CD4-positive, alpha-beta T cell treated with Interleukin-17A for 4 hours (primary cell): ENCODE results near the gene APP.
"Not testable (repeated sequence)": the region's sequence is repeated elsewhere in the genome, so short reads cannot be mapped to it uniquely, and the experiment has no call there.

Source experiments
- DNase-seq: peaks from one replicate; pipeline ENCODE4 v3.0.0-alpha.2; 2020; ENCODE audit warnings: mixed read lengths

APP gene

DNA sequence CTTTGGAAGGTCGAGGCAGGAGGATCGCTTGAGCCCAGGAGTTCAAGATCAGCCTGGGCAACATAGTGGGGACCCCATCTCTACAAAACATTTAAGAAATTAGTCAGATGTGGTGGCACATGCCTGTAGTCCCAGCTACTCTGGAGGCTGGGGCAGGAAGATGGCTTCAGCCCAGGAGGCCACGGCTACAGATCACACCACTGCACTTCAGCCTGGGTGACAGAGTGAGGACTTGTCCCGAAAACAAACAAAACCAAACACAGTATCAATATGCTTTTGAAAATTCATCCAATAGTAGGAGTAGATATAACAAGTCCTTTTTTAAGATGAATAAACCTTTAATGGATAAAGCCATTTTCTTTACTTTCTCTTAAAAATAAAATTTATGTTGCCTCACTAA lies 8.5 kb downstream of the APP start:
- DNase-seq: no peak

DNA sequence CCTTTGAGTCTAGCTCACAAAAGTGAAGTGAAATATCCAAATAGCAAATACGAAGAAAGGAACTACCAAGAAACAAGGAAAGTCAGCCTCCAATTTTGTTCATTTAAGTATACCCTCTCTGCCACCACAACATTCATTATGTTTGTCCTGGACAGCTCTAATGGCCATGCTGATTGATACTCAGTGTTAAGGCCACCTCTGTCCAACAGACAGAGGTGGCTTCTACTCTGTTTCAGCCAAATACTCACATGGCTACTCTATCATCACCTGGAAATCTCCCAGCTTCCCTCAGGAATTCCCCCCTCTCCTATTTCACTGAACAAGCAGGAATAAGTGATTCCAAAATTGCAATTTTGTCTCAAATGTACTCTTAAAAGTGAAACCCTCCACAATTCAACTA lies 10.7 kb downstream of the APP start:
- DNase-seq: no peak

DNA sequence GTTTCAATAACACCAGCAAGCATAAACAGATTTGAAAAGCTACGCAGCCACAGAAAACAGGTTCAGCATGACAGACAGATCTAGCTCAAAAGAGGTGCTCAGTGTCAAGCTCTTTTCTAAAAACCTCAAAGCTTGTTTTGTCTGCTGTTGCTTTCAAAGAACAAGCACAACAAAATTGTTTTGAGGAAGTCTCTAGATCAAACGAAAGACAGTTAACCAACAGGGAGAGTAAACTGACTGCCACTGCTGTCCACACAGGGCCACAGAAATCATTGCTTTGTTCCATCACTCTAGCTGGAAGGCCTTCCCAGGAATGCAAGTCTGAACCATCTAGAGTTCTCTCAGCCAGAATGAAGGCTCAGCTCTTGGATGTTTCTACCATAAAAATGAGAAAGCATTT lies 12.8 kb downstream of the APP start:
- no peak for DNase-seq

DNA sequence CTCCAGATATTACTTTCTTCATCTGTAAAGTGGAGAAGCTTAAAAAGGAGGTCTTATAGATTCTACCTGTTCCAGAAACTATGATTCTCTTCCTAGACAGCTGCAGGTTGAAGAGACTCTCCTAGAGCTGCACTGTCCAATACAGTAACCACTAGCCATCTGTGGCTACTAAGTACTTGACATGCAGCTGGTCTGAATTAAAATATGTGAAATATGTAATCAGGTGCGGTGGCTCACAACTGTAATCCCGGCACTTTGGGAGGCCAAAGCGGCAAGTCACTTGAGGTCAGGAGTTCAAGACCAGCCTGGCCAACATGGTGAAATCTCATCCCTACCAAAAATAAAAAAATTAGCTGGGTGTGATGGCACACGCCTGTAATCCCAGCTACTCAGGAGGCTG lies 15.8 kb downstream of the APP start:
- DNase-seq: no peak

DNA sequence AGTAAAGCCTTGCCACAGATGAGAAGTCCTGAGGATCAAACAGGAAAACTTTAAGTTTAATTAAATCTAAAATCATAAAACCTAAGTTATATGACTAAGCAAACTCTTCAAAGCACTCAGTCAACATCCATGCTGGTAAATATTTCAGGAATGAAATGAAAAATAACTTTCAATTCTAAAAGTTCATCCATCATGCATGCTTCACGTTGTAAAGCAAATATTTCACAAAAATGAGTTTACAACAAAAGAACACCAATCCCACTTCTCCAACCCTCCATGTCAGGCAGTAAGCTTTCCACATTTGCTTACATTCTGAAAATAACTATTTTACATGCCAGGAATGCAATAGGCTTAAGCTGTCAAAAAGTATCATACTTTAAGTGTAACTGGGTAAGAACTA lies 16.8 kb downstream of the APP start:
- no peak for DNase-seq

DNA sequence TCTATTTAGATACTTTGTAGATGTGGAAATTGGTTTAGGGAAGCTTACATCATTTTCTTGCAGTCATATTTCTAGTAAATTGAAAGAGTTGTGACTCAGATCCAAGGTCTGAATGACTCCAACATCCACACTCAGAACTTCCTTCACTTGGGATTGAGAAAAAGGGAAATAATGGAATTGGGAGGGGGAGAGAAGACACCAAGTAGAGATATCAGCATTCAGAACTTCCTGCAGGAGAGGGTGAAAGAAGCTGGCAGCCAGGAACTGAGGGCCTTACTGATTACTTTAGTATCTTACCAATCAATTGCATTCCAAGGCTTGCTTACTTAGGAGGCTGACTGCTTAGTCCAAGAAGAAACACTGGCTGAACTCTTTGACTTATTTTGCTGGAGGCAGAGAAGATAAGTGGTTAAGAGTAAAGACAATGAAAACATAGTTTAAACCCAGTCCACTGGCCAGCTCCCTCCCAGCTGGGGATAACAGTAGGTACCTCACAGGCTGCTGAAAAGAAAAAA lies 21.7 kb downstream of the APP start:
- DNase-seq: no peak

DNA sequence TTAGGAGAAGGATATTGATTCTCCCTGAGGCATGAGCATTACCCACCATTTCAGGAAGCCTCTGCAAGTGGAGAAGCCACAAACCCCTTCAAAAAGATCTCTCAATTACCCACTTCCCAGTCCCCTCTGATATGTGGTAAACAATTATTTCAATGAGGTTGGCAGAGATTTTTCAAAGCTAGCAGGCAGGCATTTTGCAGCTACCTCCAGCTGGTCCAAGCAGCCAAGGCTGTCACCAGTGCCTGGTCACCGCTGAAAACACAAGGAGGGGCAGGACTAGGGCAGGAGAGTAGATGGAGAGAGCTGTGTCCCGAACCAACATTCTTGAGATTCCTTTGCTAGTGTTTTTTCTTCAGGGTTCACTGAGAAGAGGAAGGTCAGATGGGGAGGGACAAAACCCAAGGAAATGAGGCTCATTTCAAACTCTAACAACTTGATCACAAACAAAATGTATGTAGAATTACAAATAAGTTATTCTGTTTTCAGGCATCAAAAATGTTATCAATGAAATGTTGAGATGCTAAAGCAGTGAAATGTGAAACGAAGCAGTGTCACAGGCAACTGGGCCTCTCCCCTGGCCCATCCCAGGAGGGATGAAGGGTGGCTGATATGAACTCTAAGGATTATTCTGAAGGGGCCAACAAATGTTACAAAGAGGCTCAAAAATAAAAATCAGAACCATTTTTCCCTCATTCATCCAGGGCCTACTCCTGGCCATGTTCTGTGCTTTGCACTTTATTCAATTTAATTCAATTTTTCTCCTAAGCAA lies 22.3 kb downstream of the APP start:
- peak; percentile 6 for DNase-seq

DNA sequence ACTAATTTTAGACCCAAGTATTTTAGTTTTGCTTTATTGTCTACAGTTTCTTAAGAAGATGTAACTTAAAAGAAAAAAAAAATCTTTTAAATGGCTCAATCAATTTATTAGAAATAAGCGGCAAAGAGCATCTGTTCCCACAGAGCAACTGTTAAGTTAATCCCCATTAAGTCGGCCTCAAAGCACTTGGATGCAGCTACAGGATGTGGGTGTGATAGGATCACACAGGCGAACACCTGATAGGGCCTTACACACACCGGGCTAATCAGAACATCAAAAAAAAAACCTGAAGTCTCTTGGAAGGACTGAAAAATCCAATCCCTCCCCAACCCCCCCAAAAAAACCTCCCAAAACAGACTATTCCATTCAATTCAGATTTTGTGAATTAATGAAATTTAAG lies 23.0 kb downstream of the APP start:
- DNase-seq: peak; percentile 19

DNA sequence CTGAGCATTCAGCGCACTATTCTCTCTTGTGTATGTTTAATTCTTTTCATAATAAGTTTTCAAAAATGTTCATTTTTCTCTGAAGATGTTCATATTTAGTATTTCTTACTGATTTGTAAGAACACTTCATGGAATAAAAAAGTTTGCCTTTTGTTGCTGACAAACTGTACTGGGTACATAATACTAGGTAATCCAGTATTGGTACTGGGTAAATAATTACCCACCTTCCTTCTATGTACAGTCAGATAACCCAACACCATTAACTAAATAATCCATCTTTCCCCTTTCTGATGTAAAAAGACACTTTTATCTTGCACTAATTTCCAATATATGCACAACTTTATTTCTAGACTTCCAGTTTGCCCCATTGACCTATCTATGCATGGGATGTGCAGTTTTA lies 23.9 kb downstream of the APP start:
- no peak for DNase-seq

DNA sequence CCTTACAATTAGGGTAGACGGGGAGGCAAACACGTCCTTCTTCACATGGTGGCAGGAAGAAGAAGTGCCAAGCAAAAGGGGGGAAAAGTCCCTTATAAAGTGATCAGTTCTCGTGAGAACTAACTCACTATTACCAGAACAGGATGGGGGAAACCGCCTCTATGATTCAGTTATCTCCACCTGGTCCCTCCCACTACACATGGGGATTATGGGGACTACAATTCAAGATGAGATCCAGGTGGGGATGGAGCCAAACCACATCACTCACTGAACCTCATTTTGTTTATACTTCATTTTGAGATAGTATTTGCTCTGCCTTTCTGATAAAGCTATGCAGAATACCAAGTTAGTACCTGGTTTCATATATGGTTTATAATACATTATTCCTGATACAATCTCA lies 26.5 kb downstream of the APP start:
- no peak for DNase-seq

DNA sequence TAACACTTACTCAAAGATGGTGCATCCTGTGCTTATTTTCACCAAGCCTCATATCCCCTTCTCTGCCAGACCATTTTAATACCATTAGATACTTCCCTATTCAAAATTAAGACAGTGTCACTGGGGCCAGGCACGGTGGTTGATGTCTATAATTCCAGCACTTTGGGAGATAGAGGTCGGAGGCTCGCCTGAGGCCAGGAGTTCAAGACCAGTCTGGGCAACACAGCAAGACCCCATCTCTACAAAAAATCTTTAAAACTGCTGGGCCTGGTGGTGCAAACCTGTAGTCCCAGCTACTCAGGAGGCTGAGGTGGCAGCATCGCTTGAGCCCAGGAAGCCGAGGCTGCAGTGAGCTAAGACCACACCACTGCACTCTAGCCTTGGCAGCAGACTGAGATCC lies 28.2 kb downstream of the APP start:
- no peak for DNase-seq

DNA sequence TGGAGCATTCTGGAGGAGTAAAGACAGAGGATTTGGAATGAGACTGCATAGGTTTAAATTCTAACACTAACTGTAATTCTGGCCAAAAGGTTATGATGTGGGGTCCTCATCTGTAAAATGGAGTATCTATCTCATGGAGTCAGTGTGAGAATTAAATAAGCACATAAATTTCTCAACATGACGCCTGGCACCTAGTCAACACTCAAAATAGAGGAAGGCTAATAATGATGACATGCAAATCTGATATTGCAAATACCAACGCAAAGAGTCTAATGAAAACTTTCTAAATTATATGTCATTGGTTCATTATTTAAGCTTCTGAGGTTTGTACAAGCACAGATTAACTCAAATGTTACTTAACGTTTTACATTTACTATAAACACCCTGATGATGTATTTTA lies 29.6 kb downstream of the APP start:
- no peak for DNase-seq

DNA sequence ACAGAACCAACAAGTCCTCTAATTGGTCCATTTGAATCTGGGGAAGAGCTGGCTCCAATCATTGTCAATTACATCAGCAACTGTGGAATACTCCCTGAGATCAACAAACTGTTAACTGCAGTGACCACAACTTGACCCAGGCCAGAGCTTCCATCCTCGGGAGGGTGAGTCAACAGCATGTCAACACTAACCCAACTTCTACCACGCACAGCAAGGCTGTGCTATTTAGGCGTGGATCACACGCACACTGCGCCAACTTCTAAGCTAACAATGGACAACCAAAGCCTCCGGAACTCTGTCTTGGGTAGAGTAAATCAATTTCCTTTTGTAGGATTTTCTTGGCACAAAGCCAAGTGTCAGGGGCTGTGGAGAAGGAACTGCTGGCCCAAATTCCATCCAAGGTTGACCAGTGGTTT lies 30.4 kb downstream of the APP start:
- DNase-seq: no peak

DNA sequence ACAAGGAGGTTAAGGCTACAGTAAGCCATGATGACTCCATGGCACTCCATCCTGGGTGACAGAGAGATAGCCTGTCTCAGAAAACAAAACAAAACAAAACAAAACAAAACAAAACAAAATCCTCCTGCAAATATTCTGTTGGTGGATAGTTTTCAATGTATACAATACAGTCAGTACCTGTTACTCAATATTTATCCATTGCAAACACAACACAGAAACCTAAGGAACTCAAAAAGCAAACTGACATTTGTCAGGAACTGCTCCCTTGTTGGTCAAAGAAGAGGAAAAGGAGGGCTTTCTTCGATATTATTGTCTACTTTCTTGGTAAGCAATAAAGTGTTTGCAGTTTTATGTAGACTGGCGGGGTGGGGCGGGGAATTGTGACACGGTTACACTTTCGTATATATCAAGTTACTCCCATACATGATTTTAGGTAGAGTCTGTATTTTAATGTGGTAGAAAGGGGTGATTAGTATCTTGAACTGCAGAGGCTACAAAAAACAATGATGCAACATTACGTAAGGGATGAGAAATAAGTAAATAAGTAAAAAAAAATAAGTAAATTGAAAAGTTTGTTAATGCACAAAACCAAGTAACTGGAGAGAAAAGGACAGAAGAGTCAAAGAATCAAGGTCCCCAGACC lies 31.8 kb downstream of the APP start:
- DNase-seq: no peak

DNA sequence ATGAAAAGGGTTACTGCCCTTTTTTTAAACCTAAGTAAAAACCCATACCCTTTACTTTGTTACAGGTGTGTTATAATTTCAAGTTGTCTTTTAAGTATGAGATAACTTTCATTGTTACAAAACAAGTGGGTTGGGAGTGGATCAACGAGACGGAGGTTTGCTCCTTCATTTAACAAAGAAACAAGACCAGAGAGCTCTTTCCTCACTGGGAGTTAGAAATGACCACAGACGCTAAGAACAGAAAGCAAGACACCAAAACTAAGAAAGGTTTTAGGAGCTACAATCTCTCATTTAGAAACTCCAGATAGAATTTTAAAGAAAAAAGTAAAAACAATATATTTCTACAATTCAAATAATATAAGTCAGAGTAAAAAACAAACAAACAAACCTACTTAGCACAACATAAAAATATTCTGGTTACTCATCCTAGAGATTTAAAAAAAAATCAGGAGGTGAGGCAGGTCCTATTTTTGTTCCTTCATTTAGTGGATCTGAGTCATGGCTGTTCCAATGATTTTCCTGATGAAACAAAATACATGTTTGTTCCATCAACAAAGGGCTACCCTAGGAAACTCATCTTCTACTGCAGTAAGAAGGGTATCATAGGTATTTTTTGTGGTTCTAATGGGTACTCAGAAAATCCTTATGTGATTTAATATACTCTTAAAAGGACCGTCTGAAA lies 33.0 kb downstream of the APP start:
- no peak for DNase-seq

DNA sequence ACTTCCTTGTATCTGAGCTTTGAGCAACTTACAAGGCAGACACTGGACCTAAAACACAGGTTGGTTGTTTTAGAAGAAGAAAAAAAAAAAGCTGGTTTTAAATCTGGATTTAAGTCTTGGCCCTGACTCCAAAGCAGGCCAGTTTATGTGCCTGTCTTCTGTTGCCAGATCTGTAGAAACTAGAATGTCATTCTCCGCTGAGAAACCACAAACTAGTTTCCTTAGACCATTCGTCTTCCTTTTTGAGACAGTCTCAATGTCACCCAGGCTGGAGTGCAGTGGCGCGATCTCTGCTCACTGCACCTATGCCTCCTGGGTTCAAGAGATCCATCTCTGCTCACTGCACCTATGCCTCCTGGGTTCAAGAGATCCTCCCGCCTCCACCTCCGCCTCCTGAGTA lies 33.9 kb downstream of the APP start:
- no peak for DNase-seq

DNA sequence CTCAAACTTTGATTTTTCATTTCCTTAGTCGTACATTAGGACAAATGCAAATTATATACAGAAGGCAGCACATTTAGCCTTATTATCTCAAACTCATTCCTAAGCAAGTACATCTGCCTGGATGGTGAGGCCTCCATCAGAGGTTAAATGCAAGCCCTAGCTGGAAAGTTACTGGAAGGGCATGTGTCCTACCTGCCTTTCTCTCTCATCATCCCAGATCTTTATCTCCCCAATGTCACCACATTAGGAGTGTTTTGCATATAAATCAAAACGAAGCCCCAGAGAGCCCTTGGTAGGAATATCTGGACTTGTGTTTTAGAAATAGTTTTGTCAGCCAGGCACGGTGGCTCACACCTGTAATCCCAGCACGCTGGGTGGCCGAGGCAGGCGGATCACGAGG lies 35.0 kb downstream of the APP start:
- DNase-seq: no peak

DNA sequence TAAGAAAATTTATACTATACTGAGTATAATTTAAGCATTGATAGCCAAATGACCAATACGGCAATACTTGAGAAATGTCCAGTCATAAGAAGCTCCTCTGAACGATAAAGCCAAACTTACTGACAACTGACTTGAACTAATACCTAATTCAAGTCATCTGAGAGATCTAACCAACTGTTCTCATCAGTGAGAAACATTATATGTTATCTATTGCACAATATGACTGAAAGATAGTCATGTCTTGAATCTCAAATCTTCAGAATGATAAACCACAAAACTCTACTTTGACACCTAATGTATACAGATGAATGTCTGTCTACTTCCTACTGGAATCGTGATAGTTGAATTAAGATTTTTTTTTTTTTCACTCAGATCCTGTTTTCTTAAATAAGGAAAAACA lies 39.0 kb downstream of the APP start:
- DNase-seq: no peak

DNA sequence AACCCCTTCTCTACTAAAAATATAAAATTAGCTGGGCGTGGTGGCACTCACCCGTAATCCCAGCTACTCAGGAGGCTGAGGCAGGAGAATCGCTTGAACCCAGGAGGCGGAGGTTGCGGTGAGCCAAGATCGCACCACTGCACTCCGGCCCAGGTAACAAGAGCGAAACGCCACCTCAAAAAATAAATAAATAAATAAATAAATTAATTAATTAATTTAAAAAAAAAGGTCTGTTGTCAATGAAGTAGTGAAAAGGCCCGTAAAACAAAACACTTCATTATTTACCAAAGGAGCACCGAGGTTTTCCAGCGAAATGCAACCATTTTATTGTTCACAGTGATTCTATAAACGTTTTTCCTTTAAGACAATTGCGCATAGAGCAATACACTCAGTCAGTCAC lies 39.5 kb downstream of the APP start:
- not testable (repeated sequence) for DNase-seq

DNA sequence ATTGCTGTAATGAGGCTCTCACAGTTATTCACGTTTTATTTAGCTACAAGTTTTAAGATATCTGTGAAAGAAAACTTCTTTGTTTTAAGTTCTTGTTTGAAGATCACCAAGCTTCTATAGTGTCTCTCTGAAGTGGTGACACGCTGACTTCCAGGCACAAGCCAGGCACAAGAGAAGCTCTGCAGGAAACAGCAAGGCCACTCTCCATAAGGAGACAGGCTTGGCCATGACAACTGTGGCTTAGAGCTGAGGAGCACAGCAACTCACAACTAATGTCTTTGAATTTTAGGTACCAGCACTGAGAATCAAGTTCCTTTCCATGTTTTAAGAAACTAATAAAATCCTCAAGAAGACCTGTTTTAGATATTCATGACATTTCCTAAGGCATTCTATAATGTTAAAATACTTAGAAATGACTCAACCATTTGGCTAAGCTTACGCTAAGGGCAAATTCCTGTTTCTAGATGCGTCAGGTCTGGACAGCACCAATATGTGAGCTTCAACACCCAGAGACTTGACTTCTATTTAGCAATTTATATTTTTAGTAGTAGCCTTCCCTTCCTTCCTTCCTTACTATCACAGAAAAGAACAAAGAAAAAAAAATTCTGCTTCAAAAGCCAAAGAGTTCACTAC lies 40.2 kb downstream of the APP start:
- DNase-seq: no peak

DNA sequence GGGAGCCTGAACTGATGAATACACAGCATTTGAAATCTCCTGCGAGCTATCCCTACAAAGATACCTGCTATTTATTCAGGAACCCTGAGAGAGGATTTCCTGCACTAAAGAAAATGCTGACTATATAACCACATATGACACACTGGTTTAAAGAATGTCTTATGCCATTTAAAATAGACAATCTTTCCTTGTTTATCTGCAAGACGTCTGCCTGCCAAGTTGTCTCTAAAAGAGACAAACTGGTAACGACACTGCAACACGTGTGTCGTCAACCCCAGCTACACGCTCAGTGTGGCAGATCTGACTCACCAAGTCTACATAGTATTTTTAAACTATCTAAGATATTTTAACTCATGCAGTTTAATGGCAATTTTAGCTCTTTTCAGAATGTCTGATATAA lies 42.7 kb downstream of the APP start:
- DNase-seq: no peak

DNA sequence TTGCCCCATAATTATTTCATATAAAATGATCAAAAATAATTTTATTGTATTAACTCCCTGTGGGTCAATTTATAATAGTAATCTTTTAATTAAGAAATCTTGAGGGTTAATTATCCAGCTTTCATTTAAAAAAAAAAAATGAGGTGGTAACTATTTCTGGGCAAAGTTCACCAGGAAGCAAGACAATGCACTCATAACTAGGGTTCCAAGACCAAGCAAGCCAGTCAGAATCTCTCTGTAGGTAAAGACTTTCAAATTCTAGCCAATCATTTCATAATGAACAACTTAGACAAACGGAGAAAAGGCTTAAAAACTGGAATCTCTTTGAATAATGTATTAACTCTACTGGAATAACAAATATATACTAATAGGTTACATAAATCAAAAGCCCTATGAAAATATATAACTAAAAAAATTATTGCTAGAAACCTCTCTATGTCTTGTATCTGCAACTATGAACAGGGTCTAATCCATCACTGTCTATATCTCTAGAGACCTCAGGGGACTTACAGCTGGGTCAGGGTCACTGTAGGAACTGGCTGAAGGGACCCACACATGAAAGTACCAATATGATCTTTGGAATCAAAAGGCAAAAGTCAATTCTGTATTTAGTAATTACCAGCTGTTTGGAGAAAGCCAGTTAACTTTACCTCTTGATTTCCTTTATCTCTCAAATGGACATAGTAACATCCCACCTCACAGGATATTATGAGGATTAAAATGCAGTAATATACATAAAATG lies 43.3 kb downstream of the APP start:
- no peak for DNase-seq

DNA sequence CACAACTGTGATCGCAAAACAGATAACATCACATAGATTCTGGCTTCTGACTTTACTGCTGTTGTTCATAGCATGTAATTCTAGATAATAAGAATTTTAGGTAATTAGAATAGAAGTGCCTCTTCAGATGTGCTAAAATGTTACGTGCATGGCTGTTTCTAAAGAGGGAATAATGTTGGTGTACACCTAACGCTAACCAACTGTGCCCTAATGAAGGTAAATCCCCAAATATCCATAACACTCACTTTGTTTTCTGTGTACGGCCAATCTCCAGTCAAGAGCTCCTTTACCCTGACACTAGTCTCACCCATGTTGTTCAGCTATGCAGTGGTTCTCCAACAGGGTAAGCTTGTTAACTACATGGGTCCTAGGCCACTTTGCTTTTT lies 44.4 kb downstream of the APP start:
- no peak for DNase-seq
